Neural cell (in vitro differentiated cells): ENCODE data around the gene DYRK2. TPM values are rescaled to one million over a fixed set of nuclear protein-coding genes. Genes with fewer than 3 reads are reported as not detected.

Experiments used
- H2AFZ ChIP-seq: fragments of 200-600, 300-800 bp; sonication (generic), shearing (Covaris generic); 2 replicates; pipeline ENCODE4 v1.6.0; 2014; ENCODE audit warnings: low read depth, mild to moderate bottlenecking, antibody characterized with exemption, low read length, moderate library complexity
- H3F3A ChIP-seq: fragments of 200-600 bp; shearing (Covaris generic); 2 replicates; pipeline ENCODE4 v1.6.1; 2016; ENCODE audit warnings: mild to moderate bottlenecking, moderate library complexity, mixed read lengths, antibody characterized with exemption, low read length; ENCODE audit not compliant: insufficient read depth, poor library complexity, severe bottlenecking
- H3K27ac ChIP-seq: fragments of 200-600, 300-800 bp; sonication (generic), shearing (Covaris generic); 2 replicates; pipeline ENCODE4 v1.5.1; 2014; ENCODE audit warnings: mild to moderate bottlenecking, low read length, moderate library complexity
- H3K27me3 ChIP-seq: fragments of 300-800, 200-600 bp; sonication (generic), shearing (Covaris generic); 2 replicates; pipeline ENCODE4 v1.6.0; 2014; ENCODE audit warnings: mild to moderate bottlenecking, low read depth, low read length, moderate library complexity; ENCODE audit not compliant: insufficient read depth
- H3K36me3 ChIP-seq: fragments of 300-800, 200-600 bp; sonication (generic), shearing (Covaris generic); 2 replicates; pipeline ENCODE4 v1.5.1; 2014; ENCODE audit warnings: mild to moderate bottlenecking, antibody characterized with exemption, low read length, moderate library complexity; ENCODE audit not compliant: insufficient read depth
- H3K4me2 ChIP-seq: fragments of 300-800, 200-600 bp; sonication (generic), shearing (Covaris generic); 2 replicates; pipeline ENCODE4 v1.6.0; 2014; ENCODE audit warnings: mild to moderate bottlenecking, low read length
- H3K4me3 ChIP-seq: fragments of 300-800, 200-600 bp; sonication (generic), shearing (Covaris generic); 2 replicates; pipeline ENCODE4 v1.5.1; 2014; ENCODE audit warnings: mild to moderate bottlenecking, low read length, moderate library complexity
- H3K79me2 ChIP-seq: fragments of 200-600 bp; shearing (Covaris generic); replicated peaks from 2 replicates; pipeline ENCODE4 v1.6.0; 2014; ENCODE audit warnings: mild to moderate bottlenecking, low read length, moderate library complexity; ENCODE audit not compliant: insufficient read depth
- H3K9ac ChIP-seq: fragments of 300-800, 200-600 bp; sonication (generic), shearing (Covaris generic); 2 replicates; pipeline ENCODE4 v1.6.1; 2016; ENCODE audit warnings: mild to moderate bottlenecking, low read length, mixed read lengths
- H3K9me2 ChIP-seq: fragments of 200-600 bp; shearing (Covaris generic); 2 replicates; pipeline ENCODE4 v1.6.1; 2016; ENCODE audit warnings: mild to moderate bottlenecking, low read length, mixed read lengths; ENCODE audit not compliant: insufficient read depth
- H3K9me3 ChIP-seq: fragments of 200-600, 300-800 bp; sonication (generic), shearing (Covaris generic); 2 replicates; pipeline ENCODE4 v1.6.1; 2016; ENCODE audit warnings: mild to moderate bottlenecking, mixed run types, low read length, moderate library complexity, mixed read lengths
- H4K20me1 ChIP-seq: fragments of 200-600 bp; shearing (Covaris generic); 2 replicates; pipeline ENCODE4 v1.6.1; 2016; ENCODE audit warnings: mild to moderate bottlenecking, mixed run types; ENCODE audit not compliant: insufficient read depth
- CTCF ChIP-seq: fragments of 450-650 bp; IDR thresholded peaks from 2 replicates; pipeline ENCODE4 v1.5.1; 2014; ENCODE audit warnings: antibody characterized with exemption, mild to moderate bottlenecking, moderate library complexity; ENCODE audit not compliant: poor library complexity, severe bottlenecking
- EP300 ChIP-seq: fragments of 450-650 bp; conservative IDR thresholded peaks from 2 replicates; pipeline ENCODE4 v1.6.1; 2014; ENCODE audit warnings: antibody characterized with exemption, mild to moderate bottlenecking, moderate library complexity; ENCODE audit not compliant: poor library complexity, severe bottlenecking
- EZH2 ChIP-seq: fragments of 200-600, 300-800 bp; shearing (Covaris generic), sonication (generic); IDR thresholded peaks from 2 replicates; pipeline ENCODE4 v1.6.1; 2014; ENCODE audit warnings: antibody characterized with exemption, low read length, borderline replicate concordance, mild to moderate bottlenecking; ENCODE audit not compliant: insufficient read depth, poor library complexity, severe bottlenecking
- MXI1 ChIP-seq: fragments of 450-650 bp; conservative IDR thresholded peaks from 2 replicates; pipeline ENCODE4 v1.6.1; 2014; ENCODE audit warnings: antibody characterized with exemption, mild to moderate bottlenecking; ENCODE audit not compliant: poor library complexity, severe bottlenecking
- POLR2AphosphoS5 ChIP-seq: IDR thresholded peaks from 2 replicates; pipeline ENCODE4 v1.6.1; 2012
- RAD21 ChIP-seq: fragments of 450-650 bp; conservative IDR thresholded peaks from 2 replicates; pipeline ENCODE4 v1.6.1; 2014; ENCODE audit warnings: antibody characterized with exemption, mild to moderate bottlenecking, moderate library complexity
- SMC3 ChIP-seq: fragments of 450-650 bp; conservative IDR thresholded peaks from 2 replicates; pipeline ENCODE4 v1.6.1; 2014; ENCODE audit warnings: antibody characterized with exemption, mild to moderate bottlenecking, moderate library complexity; ENCODE audit not compliant: poor library complexity
- TAF1 ChIP-seq: IDR thresholded peaks from 2 replicates; pipeline ENCODE4 v1.6.1; 2012; ENCODE audit warnings: low read depth
- polyA plus RNA-seq: library from polyadenylated mRNA; depleted of rRNA; stranded (reverse); fragments of >200 nt; gene quantifications from 2 replicates; pipeline ENCODE4 v1.2.3, GENCODE V29; 2014
- TF ChIP-seq, protein P1 (sequence below): IDR thresholded peaks from 2 replicates; pipeline ENCODE4 v1.6.1; 2012; ENCODE audit warnings: borderline replicate concordance

DYRK2 gene
- polyA plus RNA-seq, 1 donor from 2014 or later = 50.6 TPM

- Histone ChIP-seq H3K27me3 (no peaks in the 10 kb centered on the region), H3K36me3 (peaks cover 32% of the 10 kb centered on the region), H3K79me2 (peaks cover 100% of the 10 kb centered on the region), H3K4me2 (no peak overlapping the region), H3F3A (no peaks in the 10 kb centered on the region), H2AFZ (no peak overlapping the region), H3K4me3 (no peak overlapping the region), H3K27ac (no peak overlapping the region), H3K9me2 (no peaks in the 10 kb centered on the region), H4K20me1 (peaks cover 14% of the 10 kb centered on the region), H3K9me3 (no peaks in the 10 kb centered on the region), H3K9ac (no peak overlapping the region)
- TF ChIP-seq EP300 = no peak
- no peak for TF ChIP-seq TAF1
- TF ChIP-seq, protein P1, sequence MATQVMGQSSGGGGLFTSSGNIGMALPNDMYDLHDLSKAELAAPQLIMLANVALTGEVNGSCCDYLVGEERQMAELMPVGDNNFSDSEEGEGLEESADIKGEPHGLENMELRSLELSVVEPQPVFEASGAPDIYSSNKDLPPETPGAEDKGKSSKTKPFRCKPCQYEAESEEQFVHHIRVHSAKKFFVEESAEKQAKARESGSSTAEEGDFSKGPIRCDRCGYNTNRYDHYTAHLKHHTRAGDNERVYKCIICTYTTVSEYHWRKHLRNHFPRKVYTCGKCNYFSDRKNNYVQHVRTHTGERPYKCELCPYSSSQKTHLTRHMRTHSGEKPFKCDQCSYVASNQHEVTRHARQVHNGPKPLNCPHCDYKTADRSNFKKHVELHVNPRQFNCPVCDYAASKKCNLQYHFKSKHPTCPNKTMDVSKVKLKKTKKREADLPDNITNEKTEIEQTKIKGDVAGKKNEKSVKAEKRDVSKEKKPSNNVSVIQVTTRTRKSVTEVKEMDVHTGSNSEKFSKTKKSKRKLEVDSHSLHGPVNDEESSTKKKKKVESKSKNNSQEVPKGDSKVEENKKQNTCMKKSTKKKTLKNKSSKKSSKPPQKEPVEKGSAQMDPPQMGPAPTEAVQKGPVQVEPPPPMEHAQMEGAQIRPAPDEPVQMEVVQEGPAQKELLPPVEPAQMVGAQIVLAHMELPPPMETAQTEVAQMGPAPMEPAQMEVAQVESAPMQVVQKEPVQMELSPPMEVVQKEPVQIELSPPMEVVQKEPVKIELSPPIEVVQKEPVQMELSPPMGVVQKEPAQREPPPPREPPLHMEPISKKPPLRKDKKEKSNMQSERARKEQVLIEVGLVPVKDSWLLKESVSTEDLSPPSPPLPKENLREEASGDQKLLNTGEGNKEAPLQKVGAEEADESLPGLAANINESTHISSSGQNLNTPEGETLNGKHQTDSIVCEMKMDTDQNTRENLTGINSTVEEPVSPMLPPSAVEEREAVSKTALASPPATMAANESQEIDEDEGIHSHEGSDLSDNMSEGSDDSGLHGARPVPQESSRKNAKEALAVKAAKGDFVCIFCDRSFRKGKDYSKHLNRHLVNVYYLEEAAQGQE = no peak
- no peak for TF ChIP-seq MXI1
- TF ChIP-seq CTCF = no peak
- TF ChIP-seq POLR2AphosphoS5 = no peak
- TF ChIP-seq EZH2 = no peak
- no peak for TF ChIP-seq SMC3
- TF ChIP-seq RAD21 = no peak
These were observed 7.7 kb downstream of the DYRK2 start for GRCh38 chr12:67656251-67656650.

DNA sequence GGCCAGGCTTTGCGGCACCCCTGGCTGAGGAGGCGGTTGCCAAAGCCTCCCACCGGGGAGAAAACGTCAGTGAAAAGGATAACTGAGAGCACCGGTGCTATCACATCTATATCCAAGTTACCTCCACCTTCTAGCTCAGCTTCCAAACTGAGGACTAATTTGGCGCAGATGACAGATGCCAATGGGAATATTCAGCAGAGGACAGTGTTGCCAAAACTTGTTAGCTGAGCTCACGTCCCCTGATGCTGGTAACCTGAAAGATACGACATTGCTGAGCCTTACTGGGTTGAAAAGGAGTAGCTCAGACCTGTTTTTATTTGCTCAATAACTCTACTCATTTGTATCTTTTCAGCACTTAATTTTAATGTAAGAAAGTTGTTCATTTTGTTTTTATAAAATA, 9.9 kb downstream of the DYRK2 start:
- Histone ChIP-seq H4K20me1 (peaks cover 14% of the 10 kb centered on the region), H3K4me2 (no peak overlapping the region)

More for the DNA sequence above, 9.9 kb downstream of the DYRK2 start:
- H3K27ac ChIP-seq = no peak overlapping the region
- H3K36me3 ChIP-seq = peaks cover 35% of the 10 kb centered on the region
- TF ChIP-seq POLR2AphosphoS5 (no peak), SMC3 (no peak), EZH2 (no peak), EP300 (no peak), TAF1 (no peak), RAD21 (no peak), MXI1 (no peak), CTCF (no peak)
- TF ChIP-seq, protein P1 = no peak
- no peaks in the 10 kb centered on the region for H3K9me2 ChIP-seq
- no peaks in the 10 kb centered on the region for H3K27me3 ChIP-seq
- peaks cover 91% of the 10 kb centered on the region for H3K79me2 ChIP-seq
- no peak overlapping the region for H2AFZ ChIP-seq
- H3F3A ChIP-seq = no peaks in the 10 kb centered on the region
- H3K9ac ChIP-seq = no peak overlapping the region
- no peak overlapping the region for H3K4me3 ChIP-seq
- no peaks in the 10 kb centered on the region for H3K9me3 ChIP-seq
